Measurements from ENCODE around the gene ADISSP.

The ADISSP gene

DNA sequence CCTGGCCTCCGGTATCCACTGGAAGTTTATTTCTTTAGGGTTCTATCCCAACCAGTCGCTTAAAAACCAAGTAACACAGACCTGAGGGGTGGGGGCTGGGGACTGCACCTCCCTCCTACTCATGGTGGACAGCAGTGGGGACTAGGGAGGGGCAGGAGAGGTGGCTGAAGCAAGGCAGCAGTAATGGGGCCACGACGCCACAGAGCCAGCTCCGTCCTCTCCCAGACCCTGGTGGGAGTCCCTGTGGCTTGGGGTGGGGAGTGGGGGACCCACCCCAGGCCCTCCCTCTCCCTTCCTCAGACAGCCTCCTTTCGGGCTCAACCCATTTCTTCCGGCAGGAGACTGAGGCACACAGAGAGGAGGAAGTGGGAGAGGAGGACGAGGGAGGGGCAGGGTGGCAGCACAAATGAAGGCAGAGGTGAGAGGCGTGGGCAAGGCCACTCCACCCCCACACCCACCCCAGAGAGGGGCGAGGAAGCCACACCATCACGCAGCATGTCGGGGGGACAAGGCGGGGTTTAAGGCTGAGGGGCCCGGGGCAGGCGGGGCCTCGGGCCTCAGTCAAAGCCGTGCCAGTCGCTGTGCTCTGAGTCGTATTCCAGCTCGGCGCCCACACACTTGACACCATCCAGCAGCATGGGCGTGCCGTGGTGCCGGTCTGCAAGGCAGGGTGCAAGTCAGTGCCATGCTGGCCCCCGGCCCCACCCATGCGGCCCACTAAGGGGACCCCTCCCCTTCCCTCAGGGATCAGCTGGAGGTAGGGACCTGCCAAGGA, 13.9 kb downstream of the ADISSP start:
- Mint-ChIP-seq H3K36me3 (ENCODE audit: insufficient read depth) (no peaks in the 10 kb centered on the region), H3K27me3 (no peaks in the 10 kb centered on the region), H3K4me1 (peaks cover 9% of the 10 kb centered on the region), H3K27ac (ENCODE audit: low read depth) (no peak overlapping the region), H3K4me3 (no peak overlapping the region), H3K9me3 (no peaks in the 10 kb centered on the region)
- no peak for ATAC-seq (replicated peaks; ENCODE audit: extremely low read depth, poor library complexity, severe bottlenecking)
- no peak for DNase-seq (ENCODE audit: low spot score in 2 of 2)

DNA sequence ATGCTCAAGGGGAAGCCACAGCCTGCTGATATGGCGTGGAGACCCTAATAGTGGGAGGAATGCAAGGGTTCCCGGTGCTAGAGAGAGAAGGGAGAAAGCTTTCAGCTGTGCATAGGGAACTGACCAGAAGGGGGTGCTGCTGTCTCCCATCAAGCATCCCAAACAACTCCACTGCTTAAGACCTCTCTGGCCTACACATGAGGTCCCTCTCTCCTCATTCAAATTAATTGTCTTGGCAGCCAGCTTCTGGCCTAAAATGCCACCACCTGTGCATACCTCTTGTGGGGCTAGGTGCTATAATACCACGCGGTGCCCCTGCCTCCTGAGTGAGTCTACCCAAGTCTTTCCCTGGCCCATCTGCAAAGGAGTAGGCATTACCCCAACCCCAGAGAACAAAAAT, 14.5 kb downstream of the ADISSP start:
- H3K4me1 Mint-ChIP-seq = peaks cover 9% of the 10 kb centered on the region
- H3K36me3 Mint-ChIP-seq (ENCODE audit: insufficient read depth) = no peaks in the 10 kb centered on the region
- ATAC-seq (replicated peaks; ENCODE audit: extremely low read depth, poor library complexity, severe bottlenecking) (peak; percentile 55), DNase-seq (ENCODE audit: low spot score in 2 of 2) (peak; percentile 50 to 51)
- H3K4me3 Mint-ChIP-seq = no peak overlapping the region
- no peaks in the 10 kb centered on the region for H3K27me3 Mint-ChIP-seq
- H3K9me3 Mint-ChIP-seq = no peaks in the 10 kb centered on the region
- no peak overlapping the region for H3K27ac Mint-ChIP-seq (ENCODE audit: low read depth)

DNA sequence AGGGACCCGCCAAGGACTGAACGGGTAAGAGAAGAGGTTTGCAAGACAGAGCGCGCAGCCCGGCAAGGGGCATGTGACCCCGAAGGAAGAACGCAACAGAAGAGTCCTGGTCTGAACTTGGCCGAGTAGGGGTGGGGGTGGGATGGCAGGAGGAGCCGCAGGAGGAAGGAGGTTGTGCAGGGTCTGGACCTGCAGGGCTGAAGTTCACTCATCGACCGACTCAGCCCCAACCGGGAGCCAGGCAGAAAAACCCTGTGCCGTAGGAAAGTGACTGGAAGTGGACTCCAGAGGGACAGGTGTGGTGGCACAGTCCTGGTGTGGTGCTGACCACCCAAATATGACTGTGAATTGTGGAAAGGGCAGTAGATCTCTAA, 15.2 kb downstream of the ADISSP start:
- no peaks in the 10 kb centered on the region for H3K36me3 Mint-ChIP-seq (ENCODE audit: insufficient read depth)
- peaks cover 9% of the 10 kb centered on the region for H3K4me1 Mint-ChIP-seq
- peak overlapping the region; percentile 56 for H3K4me3 Mint-ChIP-seq
- peaks cover 5% of the 10 kb centered on the region for H3K27me3 Mint-ChIP-seq
- DNase-seq (ENCODE audit: low spot score in 2 of 2) (no peak), ATAC-seq (replicated peaks; ENCODE audit: extremely low read depth, poor library complexity, severe bottlenecking) (no peak)
- no peak overlapping the region for H3K27ac Mint-ChIP-seq (ENCODE audit: low read depth)
- H3K9me3 Mint-ChIP-seq = no peaks in the 10 kb centered on the region

DNA sequence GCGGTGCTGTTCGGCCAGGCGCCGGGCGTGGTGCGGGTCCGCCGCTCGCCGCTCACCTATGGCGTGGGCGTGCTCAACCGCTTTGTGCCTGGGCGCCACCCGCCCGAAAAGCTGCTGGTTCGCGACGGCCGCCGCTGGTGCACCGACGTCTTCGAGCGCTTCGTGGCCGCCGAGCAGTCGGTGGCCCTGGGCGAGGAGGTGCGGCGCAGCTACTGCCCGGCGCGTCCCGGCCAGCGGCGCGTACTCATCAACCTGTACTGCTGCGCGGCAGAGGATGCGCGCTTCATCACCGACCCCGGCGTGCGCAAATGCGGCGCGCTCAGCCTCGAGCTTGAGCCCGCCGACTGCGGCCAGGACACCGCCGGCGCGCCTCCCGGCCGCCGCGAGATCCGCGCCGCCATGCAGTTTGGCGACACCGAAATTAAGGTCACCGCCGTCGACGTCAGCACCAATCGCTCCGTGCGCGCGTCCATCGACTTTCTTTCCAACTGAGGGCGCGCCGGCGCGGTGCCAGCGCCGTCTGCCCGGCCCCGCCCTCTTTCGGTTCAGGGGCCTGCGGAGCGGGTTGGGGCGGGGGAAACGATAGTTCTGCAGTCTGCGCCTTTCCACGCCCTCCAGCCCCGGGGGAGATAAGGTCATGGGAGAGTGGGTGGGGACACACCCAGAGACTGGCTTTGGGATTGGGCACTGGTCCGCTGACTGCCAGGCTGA, 15.7 kb downstream of the ADISSP start:
- H3K27ac Mint-ChIP-seq (ENCODE audit: low read depth) = no peak overlapping the region
- no peaks in the 10 kb centered on the region for H3K36me3 Mint-ChIP-seq (ENCODE audit: insufficient read depth)
- ATAC-seq (replicated peaks; ENCODE audit: extremely low read depth, poor library complexity, severe bottlenecking) (no peak), DNase-seq (ENCODE audit: low spot score in 2 of 2) (no peak)
- H3K4me1 Mint-ChIP-seq = peaks cover 9% of the 10 kb centered on the region
- peaks cover 10% of the 10 kb centered on the region for H3K27me3 Mint-ChIP-seq
- H3K4me3 Mint-ChIP-seq = peak overlapping the region; percentile 56
- H3K9me3 Mint-ChIP-seq = no peaks in the 10 kb centered on the region

DNA sequence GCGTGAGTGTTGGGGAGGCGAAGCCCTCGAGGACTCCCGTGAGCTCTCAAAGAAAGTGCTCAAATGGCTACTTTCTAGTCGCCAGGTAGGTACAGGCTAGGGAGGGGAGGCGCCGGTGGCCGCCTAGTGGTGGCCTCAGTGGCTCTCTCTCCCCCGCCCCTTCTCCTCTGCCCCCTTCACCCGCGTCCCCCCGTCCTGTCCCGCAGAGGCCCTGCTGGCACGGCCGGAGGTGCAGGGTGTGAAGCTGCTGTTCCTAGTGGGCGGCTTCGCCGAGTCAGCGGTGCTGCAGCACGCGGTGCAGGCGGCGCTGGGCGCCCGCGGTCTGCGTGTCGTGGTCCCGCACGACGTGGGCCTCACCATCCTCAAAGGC, 16.3 kb downstream of the ADISSP start:
- Mint-ChIP-seq H3K36me3 (ENCODE audit: insufficient read depth) (no peaks in the 10 kb centered on the region), H3K27me3 (peaks cover 13% of the 10 kb centered on the region), H3K4me3 (no peak overlapping the region), H3K9me3 (no peaks in the 10 kb centered on the region), H3K27ac (ENCODE audit: low read depth) (no peak overlapping the region), H3K4me1 (peaks cover 9% of the 10 kb centered on the region)
- ATAC-seq (replicated peaks; ENCODE audit: extremely low read depth, poor library complexity, severe bottlenecking) (no peak), DNase-seq (ENCODE audit: low spot score in 2 of 2) (no peak)

DNA sequence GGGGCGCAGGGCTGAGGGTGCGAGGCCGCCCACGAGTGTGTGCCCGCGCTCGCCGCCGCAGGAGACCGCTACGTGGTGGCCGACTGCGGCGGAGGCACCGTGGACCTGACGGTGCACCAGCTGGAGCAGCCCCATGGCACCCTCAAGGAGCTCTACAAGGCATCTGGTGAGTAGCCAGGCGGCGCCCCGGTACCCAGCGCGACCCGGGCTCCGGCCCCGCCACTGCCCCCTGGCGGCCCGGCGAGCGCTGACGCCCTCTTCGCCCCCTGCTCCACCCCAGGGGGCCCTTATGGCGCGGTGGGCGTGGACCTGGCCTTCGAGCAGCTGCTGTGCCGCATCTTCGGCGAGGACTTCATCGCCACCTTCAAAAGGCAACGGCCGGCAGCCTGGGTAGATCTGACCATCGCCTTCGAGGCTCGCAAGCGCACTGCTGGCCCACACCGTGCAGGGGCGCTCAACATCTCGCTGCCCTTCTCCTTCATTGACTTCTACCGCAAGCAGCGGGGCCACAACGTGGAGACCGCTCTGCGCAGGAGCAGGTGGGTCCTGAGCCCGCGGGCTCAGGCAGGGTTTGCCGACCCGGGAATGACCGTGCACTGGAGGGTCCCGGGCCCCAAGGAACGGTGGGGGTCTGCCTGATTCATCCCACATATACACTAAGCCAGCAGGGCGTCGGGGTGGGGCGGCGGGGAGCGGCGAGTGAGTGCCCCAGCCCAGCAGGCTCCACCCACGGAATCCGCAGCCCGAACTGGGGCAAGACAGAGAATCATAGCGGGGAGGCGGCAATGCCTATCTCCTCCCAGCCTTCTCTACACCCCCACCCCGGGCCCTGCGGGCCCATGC, 17.6 kb downstream of the ADISSP start:
- ATAC-seq (replicated peaks; ENCODE audit: extremely low read depth, poor library complexity, severe bottlenecking) (no peak), DNase-seq (ENCODE audit: low spot score in 2 of 2) (no peak)
- no peaks in the 10 kb centered on the region for H3K36me3 Mint-ChIP-seq (ENCODE audit: insufficient read depth)
- H3K27ac Mint-ChIP-seq (ENCODE audit: low read depth) = no peak overlapping the region
- H3K27me3 Mint-ChIP-seq = peaks cover 13% of the 10 kb centered on the region
- peaks cover 12% of the 10 kb centered on the region for H3K4me1 Mint-ChIP-seq
- no peak overlapping the region for H3K4me3 Mint-ChIP-seq
- no peaks in the 10 kb centered on the region for H3K9me3 Mint-ChIP-seq

DNA sequence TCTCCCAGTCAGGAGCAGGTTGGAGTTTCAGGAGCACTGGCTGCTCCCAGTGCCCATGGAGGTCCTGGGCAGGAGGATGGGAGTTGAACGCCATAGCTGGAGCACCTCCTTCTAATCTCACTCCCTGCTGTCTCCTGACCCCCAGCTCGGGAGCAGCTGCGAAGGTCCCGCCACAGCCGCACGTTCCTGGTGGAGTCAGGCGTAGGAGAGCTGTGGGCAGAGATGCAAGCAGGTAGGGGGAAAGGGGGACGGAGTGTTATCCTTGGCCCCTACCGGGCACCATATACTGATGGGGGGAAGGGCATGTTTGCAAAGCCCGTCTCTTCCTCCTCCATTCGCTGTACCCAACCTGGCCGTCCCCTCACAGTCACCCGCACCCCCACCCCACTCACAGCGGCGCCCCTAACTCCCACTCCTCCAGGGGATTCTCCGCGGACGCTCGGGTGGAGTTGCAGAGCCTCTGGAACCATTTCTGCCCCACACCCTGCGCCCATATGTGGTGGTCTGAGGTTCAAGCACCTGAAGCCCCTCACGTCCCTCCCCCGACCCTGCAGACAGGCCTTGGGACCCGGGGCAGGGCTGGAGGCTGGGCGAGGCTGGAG, 18.4 kb downstream of the ADISSP start:
- ATAC-seq (replicated peaks; ENCODE audit: extremely low read depth, poor library complexity, severe bottlenecking) = no peak
- Mint-ChIP-seq H3K4me3 (no peak overlapping the region), H3K4me1 (peaks cover 19% of the 10 kb centered on the region), H3K27me3 (peaks cover 13% of the 10 kb centered on the region), H3K36me3 (ENCODE audit: insufficient read depth) (no peaks in the 10 kb centered on the region), H3K9me3 (no peaks in the 10 kb centered on the region), H3K27ac (ENCODE audit: low read depth) (no peak overlapping the region)
- DNase-seq (ENCODE audit: low spot score in 2 of 2) = no peak

DNA sequence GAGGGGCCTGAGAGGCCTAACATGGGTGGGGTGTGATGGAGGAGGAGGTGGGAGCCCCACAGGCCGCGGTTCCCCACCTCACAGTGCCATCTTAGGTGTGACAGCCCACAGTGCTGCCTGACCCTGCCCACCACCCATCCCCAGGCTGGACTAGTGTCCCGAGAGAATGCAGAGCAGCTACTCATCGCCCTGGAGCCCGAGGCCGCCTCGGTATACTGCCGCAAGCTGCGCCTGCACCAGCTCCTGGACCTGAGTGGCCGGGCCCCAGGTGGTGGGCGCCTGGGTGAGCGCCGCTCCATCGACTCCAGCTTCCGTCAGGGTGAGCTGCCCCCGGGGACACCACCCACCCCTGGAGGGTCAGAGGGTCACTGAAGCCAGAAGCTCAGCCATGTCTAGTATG, 19.5 kb downstream of the ADISSP start:
- Mint-ChIP-seq H3K4me1 (peaks cover 19% of the 10 kb centered on the region), H3K36me3 (ENCODE audit: insufficient read depth) (no peaks in the 10 kb centered on the region), H3K27me3 (peaks cover 13% of the 10 kb centered on the region), H3K27ac (ENCODE audit: low read depth) (no peak overlapping the region), H3K4me3 (no peak overlapping the region), H3K9me3 (no peaks in the 10 kb centered on the region)
- DNase-seq (ENCODE audit: low spot score in 2 of 2) (no peak), ATAC-seq (replicated peaks; ENCODE audit: extremely low read depth, poor library complexity, severe bottlenecking) (no peak)

DNA sequence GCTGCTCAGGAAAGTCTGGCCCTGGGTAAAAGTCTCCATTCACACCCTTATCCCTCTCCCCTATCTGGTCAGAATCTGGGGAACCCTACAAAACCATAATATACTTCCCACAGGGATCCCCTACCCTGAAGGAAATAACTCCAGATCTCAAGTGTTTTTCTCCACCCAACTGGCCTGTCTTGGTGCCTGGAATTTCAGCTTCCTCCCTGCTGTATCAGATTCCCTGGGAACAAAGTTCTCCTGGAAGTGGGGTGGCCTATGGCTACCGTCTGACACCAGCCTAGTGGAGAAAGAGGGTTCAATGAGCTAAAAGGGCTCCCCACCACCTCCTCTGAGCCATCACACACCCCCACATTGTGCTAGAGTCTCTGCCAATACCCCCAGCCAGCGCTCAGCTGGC, 20.1 kb downstream of the ADISSP start:
- ATAC-seq (replicated peaks; ENCODE audit: extremely low read depth, poor library complexity, severe bottlenecking) (no peak), DNase-seq (ENCODE audit: low spot score in 2 of 2) (no peak)
- Mint-ChIP-seq H3K4me3 (no peak overlapping the region), H3K27me3 (peaks cover 13% of the 10 kb centered on the region), H3K27ac (ENCODE audit: low read depth) (no peak overlapping the region), H3K4me1 (peaks cover 15% of the 10 kb centered on the region), H3K36me3 (ENCODE audit: insufficient read depth) (no peaks in the 10 kb centered on the region), H3K9me3 (no peaks in the 10 kb centered on the region)

DNA sequence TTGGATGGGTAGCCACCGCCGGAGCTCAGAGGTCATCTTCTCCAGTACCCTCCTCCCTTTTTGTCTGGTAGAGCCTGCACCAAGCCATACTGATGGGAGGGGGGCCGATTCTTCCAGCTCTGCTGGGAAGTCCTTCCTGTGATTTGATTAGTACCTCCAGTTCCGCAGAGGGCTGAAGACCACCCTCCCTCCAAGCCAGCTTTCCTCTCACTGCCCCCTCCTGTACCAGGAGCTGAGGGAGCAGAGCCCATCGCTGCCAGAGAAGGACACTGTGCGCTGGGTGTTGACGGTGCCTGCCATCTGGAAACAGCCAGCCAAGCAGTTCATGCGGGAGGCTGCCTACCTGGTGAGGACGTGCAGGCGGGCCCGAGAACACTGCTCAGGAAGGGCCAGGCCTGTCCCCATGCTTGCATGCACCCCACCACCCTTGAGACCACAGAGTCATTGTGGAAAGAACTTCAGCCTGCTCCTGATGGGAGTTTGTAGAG, 21.8 kb downstream of the ADISSP start:
- Mint-ChIP-seq H3K27ac (ENCODE audit: low read depth) (no peak overlapping the region), H3K27me3 (peaks cover 16% of the 10 kb centered on the region), H3K4me3 (no peak overlapping the region), H3K9me3 (no peaks in the 10 kb centered on the region), H3K36me3 (ENCODE audit: insufficient read depth) (no peaks in the 10 kb centered on the region), H3K4me1 (peaks cover 10% of the 10 kb centered on the region)
- ATAC-seq (replicated peaks; ENCODE audit: extremely low read depth, poor library complexity, severe bottlenecking) (no peak), DNase-seq (ENCODE audit: low spot score in 2 of 2) (no peak)

DNA sequence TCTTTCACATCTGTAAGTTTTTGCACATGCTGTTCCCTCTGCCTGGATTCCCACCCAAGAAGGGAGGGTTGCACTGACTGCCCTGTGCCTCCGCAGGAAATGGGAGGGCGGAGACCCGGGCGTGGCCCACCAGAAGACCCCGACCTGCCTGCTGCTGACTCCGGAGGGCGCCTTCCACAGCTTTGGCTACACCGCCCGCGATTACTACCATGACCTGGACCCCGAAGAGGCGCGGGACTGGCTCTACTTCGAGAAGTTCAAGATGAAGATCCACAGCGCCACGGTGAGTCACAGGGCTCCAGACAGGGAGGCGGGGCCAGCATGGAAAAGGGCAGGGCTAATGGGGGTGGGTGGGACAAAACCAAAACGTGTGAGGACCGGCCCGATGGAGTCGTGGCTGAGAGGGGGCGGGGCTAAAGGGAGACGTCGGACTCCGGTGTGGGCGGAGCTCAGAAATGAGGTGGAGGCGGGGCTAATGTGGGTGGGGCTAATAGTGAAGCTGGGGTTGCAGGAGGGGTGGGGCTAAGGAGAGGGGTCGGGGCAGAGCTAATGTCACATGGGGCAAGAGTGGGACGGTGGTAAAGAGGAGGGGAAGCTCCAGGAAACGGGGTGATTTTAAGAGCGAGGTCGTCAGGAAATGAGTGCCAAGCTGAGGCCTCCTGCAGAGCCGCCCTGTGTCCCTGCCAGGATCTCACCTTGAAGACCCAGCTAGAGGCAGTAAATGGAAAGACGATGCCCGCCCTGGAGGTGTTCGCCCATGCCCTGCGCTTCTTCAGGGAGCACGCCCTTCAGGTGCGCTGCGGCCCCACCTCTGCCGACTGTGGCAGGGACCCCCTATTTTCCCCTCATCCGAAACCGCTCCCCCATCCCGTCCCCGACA, 22.5 kb downstream of the ADISSP start:
- ATAC-seq (replicated peaks; ENCODE audit: extremely low read depth, poor library complexity, severe bottlenecking) (peak; percentile 69), DNase-seq (ENCODE audit: low spot score in 2 of 2) (peak; percentile 51 to 57)
- Mint-ChIP-seq H3K27me3 (peaks cover 23% of the 10 kb centered on the region), H3K4me3 (peak overlapping the region; percentile 60), H3K4me1 (peaks cover 10% of the 10 kb centered on the region), H3K27ac (ENCODE audit: low read depth) (peak overlapping the region; percentile 60), H3K36me3 (ENCODE audit: insufficient read depth) (no peaks in the 10 kb centered on the region), H3K9me3 (no peaks in the 10 kb centered on the region)
